ENCODE data around the gene CARD19.

GRCh38 chr9:93068956-93069355, 27.1 kb upstream of the CARD19 start:
- TF ChIP-seq CTCF (conservative IDR thresholded peaks at IDR 0.05) (no peak), ZFX (IDR thresholded peaks at IDR 0.05) (no peak)

Data from C4-2B (cell line).